CD14-positive monocyte (primary cell): ENCODE results near the gene PRR30. TPM values are rescaled to one million over a fixed set of nuclear protein-coding genes. Genes with fewer than 3 reads are reported as not detected.

Source experiments
- DNase-seq, 3 donors: peaks; one replicate each; pipeline ENCODE4 v3.0.0-alpha.2; 2011 to 2022
- H2AFZ ChIP-seq: 2 replicates; pipeline ENCODE4 v1.6.0; 2012; ENCODE audit warnings: mild to moderate bottlenecking, low read depth, low read length, inconsistent platforms; ENCODE audit not compliant: insufficient read depth, poor library complexity, severe bottlenecking
- H3K27ac ChIP-seq, 2 donors: 1 replicate in 1 of 2; 2 replicates in 1 of 2; pipeline ENCODE4 v1.5.1; 2012 to 2013; ENCODE audit warnings: low read length in 2 of 2, control low read depth in 1 of 2, inconsistent platforms in 1 of 2, low read depth in 1 of 2, mild to moderate bottlenecking in 1 of 2
- H3K27me3 ChIP-seq, 2 donors: one replicate each; pipeline versions ENCODE4 v1.6.0 to v1.6.1; 2011 to 2013; ENCODE audit warnings: low read length in 2 of 2; ENCODE audit not compliant: control insufficient read depth in 2 of 2, insufficient read depth in 2 of 2
- H3K36me3 ChIP-seq, 2 donors: replicated peaks in 1 of 2; 1 replicate in 1 of 2; 2 replicates in 1 of 2; pipeline versions ENCODE4 v1.5.1 to v1.6.1; 2012 to 2013; ENCODE audit warnings: low read length in 2 of 2, control low read depth in 1 of 2, inconsistent platforms in 1 of 2, mild to moderate bottlenecking in 1 of 2; ENCODE audit not compliant: insufficient read depth in 2 of 2, control insufficient read depth in 1 of 2
- H3K4me1 ChIP-seq, 2 donors: 1 replicate in 1 of 2; 2 replicates in 1 of 2; pipeline versions ENCODE4 v1.5.1 to v1.6.1; 2012 to 2013; ENCODE audit warnings: low read length in 2 of 2, control low read depth in 1 of 2, inconsistent platforms in 1 of 2, mild to moderate bottlenecking in 1 of 2, moderate library complexity in 1 of 2; ENCODE audit not compliant: insufficient read depth in 2 of 2, control insufficient read depth in 1 of 2
- H3K4me2 ChIP-seq: replicated peaks from 2 replicates; pipeline ENCODE3; 2012; ENCODE audit warnings: low read length, moderate library complexity, mild to moderate bottlenecking; ENCODE audit not compliant: poor library complexity, severe bottlenecking; ENCODE audit errors: extremely low read depth
- H3K4me3 ChIP-seq, 3 experiments: fragments of 200-600 bp in 1 of 3; sonication (generic) in 1 of 3; replicated peaks in 1 of 3; 1 replicate in 2 of 3; 2 replicates in 1 of 3; pipeline ENCODE4 v1.5.1; 2011 to 2013; ENCODE audit warnings: low read length in 3 of 3, mild to moderate bottlenecking in 3 of 3, control low read depth in 2 of 3, low read depth in 2 of 3, inconsistent platforms in 1 of 3, moderate library complexity in 1 of 3
- H3K79me2 ChIP-seq: 2 replicates; pipeline ENCODE4 v1.6.0; 2012; ENCODE audit warnings: mild to moderate bottlenecking, control low read depth, inconsistent platforms, low read length, moderate library complexity; ENCODE audit not compliant: insufficient read depth
- H3K9ac ChIP-seq: 2 replicates; pipeline ENCODE4 v1.6.0; 2017; ENCODE audit warnings: low read length, mild to moderate bottlenecking; ENCODE audit not compliant: insufficient read depth, poor library complexity, severe bottlenecking
- H3K9me3 ChIP-seq, 2 donors: replicated peaks in 1 of 2; 1 replicate in 1 of 2; 2 replicates in 1 of 2; pipeline versions ENCODE4 v1.5.1 to v1.6.1; 2012 to 2013; ENCODE audit warnings: low read length in 2 of 2, control low read depth in 1 of 2; ENCODE audit not compliant: control insufficient read depth in 1 of 2, insufficient read depth in 1 of 2
- H4K20me1 ChIP-seq: 2 replicates; pipeline ENCODE4 v1.6.0; 2012; ENCODE audit warnings: mild to moderate bottlenecking, low read length, control low read depth, moderate library complexity; ENCODE audit not compliant: insufficient read depth
- H3K27ac Mint-ChIP-seq, 7 donors: one replicate each; pipeline ENCODE4 v1.8.0; 2020; ENCODE audit warnings: mild to moderate bottlenecking in 7 of 7, mixed read lengths in 7 of 7, moderate library complexity in 6 of 7, inconsistent platforms in 2 of 7
- H3K27me3 Mint-ChIP-seq, 3 donors: one replicate each; pipeline ENCODE4 v1.8.0; 2021 to 2022; ENCODE audit warnings: low read depth in 3 of 3, mild to moderate bottlenecking in 3 of 3, mixed read lengths in 3 of 3, moderate library complexity in 3 of 3, inconsistent platforms in 1 of 3
- H3K36me3 Mint-ChIP-seq, 2 donors: one replicate each; pipeline ENCODE4 v1.8.0; 2020; ENCODE audit warnings: mixed read lengths in 2 of 2, inconsistent platforms in 1 of 2, mild to moderate bottlenecking in 1 of 2
- H3K4me1 Mint-ChIP-seq: one replicate; pipeline ENCODE4 v1.8.0; 2020; ENCODE audit warnings: mild to moderate bottlenecking, mixed read lengths
- H3K4me3 Mint-ChIP-seq, 2 donors: one replicate each; pipeline ENCODE4 v1.8.0; 2020; ENCODE audit warnings: mild to moderate bottlenecking in 2 of 2, mixed read lengths in 2 of 2, moderate library complexity in 1 of 2
- H3K9me3 Mint-ChIP-seq, 7 donors: one replicate each; pipeline ENCODE4 v1.8.0; 2020 to 2022; ENCODE audit warnings: mixed read lengths in 7 of 7, mild to moderate bottlenecking in 6 of 7, moderate library complexity in 6 of 7, inconsistent platforms in 2 of 7
- WGBS: methylation state at CpG from one replicate; pipeline ENCODE4 v1.1.5; 2013; ENCODE audit warnings: missing lambda C conversion rate; ENCODE audit not compliant: insufficient coverage; 5-methylcytosine and 5-hydroxymethylcytosine counted together
- intact Hi-C, 2 donors: fragments of 100-400 bp; cut with micrococcal nuclease; formaldehyde crosslinking; loops; one replicate each; pipeline versions ENCODE4 v1.15.0 to v1.15.1; 2023
- polyA plus RNA-seq, 3 donors: library from polyadenylated mRNA; depleted of rRNA in 1 of 3; unstranded in 2 of 3; stranded (reverse) in 1 of 3; fragments of 300-500 nt in 2 of 3; fragments of >200 nt in 1 of 3; fragmentation: Illumina TruSeq in 2 of 3; gene quantifications; 1 replicate in 2 of 3; 2 replicates in 1 of 3; pipeline ENCODE4 v1.2.3, GENCODE V29; 2012 to 2021
- TF ChIP-seq, protein P1 (sequence below): fragments of 200-600 bp; IDR thresholded peaks from one replicate; pipeline ENCODE4 v1.8.0; 2022; ENCODE audit warnings: antibody characterized with exemption, mild to moderate bottlenecking

Gene PRR30
- polyA plus RNA-seq, 3 donors: not detected

GRCh38 chr2:27134781-27135477 lies 4.3 kb downstream of the PRR30 start:
- Mint-ChIP-seq H3K4me1 (peaks cover 18% of the 10 kb centered on the region), H3K27me3 (peaks cover 0 to 9% (median 4%) of the 10 kb centered on the region in 3 donors), H3K27ac (peak overlapping the region; percentile 86 to 96 (median 90)), H3K9me3 (no peaks in the 10 kb centered on the region), H3K36me3 (peaks cover 31 to 35% of the 10 kb centered on the region in 2 donors), H3K4me3 (peak overlapping the region; percentile 88 to 95)
- Histone ChIP-seq H3K27ac (peak overlapping the region in 1 of 2 donors; percentile 70), H4K20me1 (peaks cover 19% of the 10 kb centered on the region), H3K9me3 (no peaks in the 10 kb centered on the region), H3K79me2 (peaks cover 18% of the 10 kb centered on the region), H3K9ac (peak overlapping the region; percentile 99), H3K4me3 (peak overlapping the region in 2 of 3 experiments; percentile 10 to 98), H3K4me2 (peak overlapping the region; percentile 93), H3K27me3 (no peaks in the 10 kb centered on the region), H2AFZ (peak overlapping the region; percentile 74), H3K4me1 (peaks cover 19% of the 10 kb centered on the region in 2 donors), H3K36me3 (peaks cover 29 to 30% of the 10 kb centered on the region in 2 donors)
- TF ChIP-seq, protein P1, sequence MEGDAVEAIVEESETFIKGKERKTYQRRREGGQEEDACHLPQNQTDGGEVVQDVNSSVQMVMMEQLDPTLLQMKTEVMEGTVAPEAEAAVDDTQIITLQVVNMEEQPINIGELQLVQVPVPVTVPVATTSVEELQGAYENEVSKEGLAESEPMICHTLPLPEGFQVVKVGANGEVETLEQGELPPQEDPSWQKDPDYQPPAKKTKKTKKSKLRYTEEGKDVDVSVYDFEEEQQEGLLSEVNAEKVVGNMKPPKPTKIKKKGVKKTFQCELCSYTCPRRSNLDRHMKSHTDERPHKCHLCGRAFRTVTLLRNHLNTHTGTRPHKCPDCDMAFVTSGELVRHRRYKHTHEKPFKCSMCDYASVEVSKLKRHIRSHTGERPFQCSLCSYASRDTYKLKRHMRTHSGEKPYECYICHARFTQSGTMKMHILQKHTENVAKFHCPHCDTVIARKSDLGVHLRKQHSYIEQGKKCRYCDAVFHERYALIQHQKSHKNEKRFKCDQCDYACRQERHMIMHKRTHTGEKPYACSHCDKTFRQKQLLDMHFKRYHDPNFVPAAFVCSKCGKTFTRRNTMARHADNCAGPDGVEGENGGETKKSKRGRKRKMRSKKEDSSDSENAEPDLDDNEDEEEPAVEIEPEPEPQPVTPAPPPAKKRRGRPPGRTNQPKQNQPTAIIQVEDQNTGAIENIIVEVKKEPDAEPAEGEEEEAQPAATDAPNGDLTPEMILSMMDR: no peak
- intact Hi-C loops: loop anchor here (1.0 to 5.0 kb wide), 2 partner anchors 38 to 77 kb away; partner anchors contain the start of genes ATRAID (in 1 of the 2) and SLC5A6 (in 1 of the 2)
- 61% methylated on average over 29 of the region's 33 CpGs for WGBS
- no peak for DNase-seq

GRCh38 chr2:27133905-27134780 lies 5.1 kb downstream of the PRR30 start, which contains the start of gene PREB:
Gene PREB (minus strand): TSS chr2:27134636. CDS start chr2:27134421, 215 bp downstream.
- H3K4me1 ChIP-seq: peaks cover 19% of the 10 kb centered on the region in 2 donors
- under 1% methylated on average over 84 of the region's 86 CpGs for WGBS
- Mint-ChIP-seq H3K4me1 (peaks cover 18% of the 10 kb centered on the region), H3K4me3 (peak within 1 kb of the TSS; percentile 88 to 95), H3K27ac (peak within 1 kb of the TSS; percentile 89 to 96 (median 95)), H3K9me3 (no peaks in the 10 kb centered on the region), H3K36me3 (peaks cover 38 to 42% of the 10 kb centered on the region in 2 donors), H3K27me3 (peaks cover 0 to 9% (median 4%) of the 10 kb centered on the region in 3 donors)
- intact Hi-C loops: loop anchor here (1.0 to 5.0 kb wide), 3 partner anchors 37 to 83 kb away; partner anchors contain the start of genes ATRAID (in 1 of the 2), CAD (in 1 of the 2) and SLC5A6 (in 1 of the 2)
- H3K27me3 ChIP-seq: no peaks in the 10 kb centered on the region
- peak within 1 kb of the TSS; percentile 81 for H2AFZ ChIP-seq
- TF ChIP-seq, protein P1: peak; percentile 32
- peaks cover 18% of the 10 kb centered on the region for H3K79me2 ChIP-seq
- peak within 1 kb of the TSS; percentile 93 for H3K4me2 ChIP-seq
- peak; percentile 94 to 97 (median 96) for DNase-seq
- H3K9ac ChIP-seq: peak within 1 kb of the TSS; percentile 99
- peaks cover 19% of the 10 kb centered on the region for H4K20me1 ChIP-seq
- peak within 1 kb of the TSS; percentile 77 to 98 (median 81) for H3K4me3 ChIP-seq
- no peaks in the 10 kb centered on the region for H3K9me3 ChIP-seq
- peaks cover 33 to 38% of the 10 kb centered on the region in 2 donors for H3K36me3 ChIP-seq
- peak within 1 kb of the TSS; percentile 34 to 95 for H3K27ac ChIP-seq
